NCI-H2196 treated with DMSO at 0.1 percent for 48 hours (cell line): Measurements from ENCODE around the gene C9orf43.

Experiments
- DNase-seq: peaks from one replicate; lab custom pipeline; 2025; ENCODE audit not compliant: unreplicated experiment; lab: John Stamatoyannopoulos, UW

The C9orf43 gene

GRCh38 chr9:113464286-113464660 lies 53.7 kb downstream of the C9orf43 start:
- no peak for DNase-seq

GRCh38 chr9:113465599-113466140 lies 55.1 kb downstream of the C9orf43 start:
- DNase-seq: no peak

- DNase-seq: no peak
These were observed 56.6 kb downstream of the C9orf43 start for GRCh38 chr9:113467183-113467582.

GRCh38 chr9:113468716-113469448 lies 58.3 kb downstream of the C9orf43 start:
- no peak for DNase-seq

DNA sequence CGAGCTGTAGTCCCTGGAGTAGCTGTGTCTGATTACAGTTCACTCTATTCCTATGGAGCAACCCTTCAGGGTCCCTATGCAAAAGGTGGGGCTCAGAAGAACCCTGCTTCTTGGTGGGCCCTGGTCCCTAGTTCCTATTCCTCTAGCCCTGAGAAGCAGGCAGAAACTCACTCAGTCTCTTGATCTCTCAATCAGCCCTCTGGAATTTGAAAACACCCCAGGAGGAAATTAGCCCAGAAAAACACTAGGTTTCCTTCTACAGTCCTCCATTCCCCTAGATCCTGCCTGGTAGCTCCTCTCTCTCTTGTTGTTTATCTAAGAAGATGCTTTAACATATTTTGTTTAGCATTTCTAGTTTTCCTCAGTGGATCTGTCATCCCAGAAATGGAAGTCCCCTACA lies 60.6 kb downstream of the C9orf43 start:
- no peak for DNase-seq

DNA sequence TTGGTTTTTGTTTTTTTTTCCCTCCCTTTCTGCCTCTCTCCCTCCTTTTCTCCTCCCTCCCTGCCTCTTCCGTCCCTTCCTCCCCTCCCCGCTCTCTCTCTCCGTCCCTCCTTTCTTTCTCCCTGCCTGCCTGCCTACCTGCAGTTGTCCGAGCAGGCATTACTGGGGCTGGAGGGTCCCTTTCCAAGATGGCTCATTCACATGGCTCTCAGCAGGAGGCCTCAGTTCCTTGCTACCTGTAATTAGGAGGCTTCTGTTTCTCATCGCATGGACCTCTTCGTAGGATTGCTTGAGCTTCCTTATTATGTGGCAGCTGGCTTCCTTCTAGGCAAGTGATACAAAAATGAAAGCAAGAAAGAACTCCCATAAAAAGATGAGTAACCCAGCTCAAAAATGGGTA lies 61.0 kb downstream of the C9orf43 start:
- no peak for DNase-seq

DNA sequence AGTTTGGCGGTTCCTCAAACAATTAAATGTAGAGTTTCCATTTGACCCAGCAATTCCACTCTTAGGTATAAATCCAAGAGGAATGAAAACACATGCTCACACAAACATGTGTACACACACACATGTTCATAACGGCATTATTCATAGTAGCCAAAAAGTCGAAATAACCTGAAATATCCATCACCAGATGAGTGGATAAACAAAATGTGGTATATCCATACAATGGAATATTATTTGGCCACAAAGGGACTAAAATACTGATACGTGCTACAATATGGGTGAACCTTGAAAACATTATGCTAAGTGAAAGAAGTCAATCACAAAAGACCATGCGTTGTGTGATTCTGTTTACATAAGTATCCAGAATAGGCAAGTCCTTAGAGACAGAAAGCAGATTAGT lies 61.7 kb downstream of the C9orf43 start:
- no peak for DNase-seq

- DNase-seq: no peak
These were observed 63.9 kb downstream of the C9orf43 start for GRCh38 chr9:113474360-113475028.

- no peak for DNase-seq
These were observed 64.5 kb downstream of the C9orf43 start for GRCh38 chr9:113475031-113475430.

GRCh38 chr9:113475992-113476391 lies 65.4 kb downstream of the C9orf43 start:
- DNase-seq: no peak

GRCh38 chr9:113476511-113476916 lies 66.0 kb downstream of the C9orf43 start:
- no peak for DNase-seq

DNA sequence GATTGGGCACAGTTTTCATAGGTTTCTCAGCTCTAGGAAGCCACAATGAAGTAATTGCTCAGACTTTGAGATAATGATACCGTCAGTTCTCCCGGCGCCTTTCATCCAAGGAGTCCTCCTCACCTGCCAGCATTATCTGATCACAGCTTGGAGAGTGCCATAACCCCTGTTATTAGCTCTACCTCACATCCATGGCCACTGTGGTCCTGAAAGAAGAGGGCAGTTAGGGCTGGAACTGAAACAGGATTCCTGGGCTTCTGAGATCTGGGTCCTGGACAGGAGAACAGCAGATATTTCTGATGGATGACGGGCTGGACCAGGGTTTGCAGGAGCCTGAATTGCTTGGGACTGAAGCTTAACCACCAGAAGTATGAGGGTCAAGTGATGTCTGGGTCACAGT lies 66.5 kb downstream of the C9orf43 start:
- DNase-seq: no peak

DNA sequence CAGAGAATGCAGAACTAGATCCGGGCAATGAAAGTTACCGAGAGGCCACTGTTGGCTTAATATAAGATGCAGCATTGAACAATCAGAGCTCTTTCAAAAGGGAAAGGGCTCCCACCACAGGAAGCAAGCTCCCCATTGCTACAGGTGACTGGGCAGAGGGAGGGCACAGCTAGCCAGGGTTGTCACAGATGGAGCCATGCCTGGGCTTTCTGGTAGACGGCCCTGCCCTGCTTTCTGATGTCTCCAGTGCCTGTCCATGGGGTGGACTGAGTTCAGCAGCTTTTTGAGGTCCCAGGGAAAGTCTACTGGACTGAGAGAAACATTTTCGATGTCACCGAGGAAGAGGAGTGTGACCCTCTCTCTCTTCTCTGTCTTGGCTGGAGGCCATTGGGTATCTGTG lies 67.1 kb downstream of the C9orf43 start:
- DNase-seq: no peak

GRCh38 chr9:113479174-113479621 lies 68.7 kb downstream of the C9orf43 start:
- DNase-seq: no peak
